Ovary (tissue), 3 donors: ENCODE results near the gene EBF3.

Experiments used
- EP300 ChIP-seq: sonication (generic); formaldehyde crosslinking; IDR thresholded peaks from one replicate; pipeline ENCODE4 v1.6.1; 2017; ENCODE audit warnings: antibody characterized with exemption
- POLR2A ChIP-seq: fragments of 450-650 bp; IDR thresholded peaks from one replicate; pipeline ENCODE4 v1.6.1; 2017; ENCODE audit warnings: antibody characterized with exemption, mild to moderate bottlenecking, moderate library complexity
- TF ChIP-seq, protein P1 (sequence below), 3 donors: fragments of 450-650 bp in 2 of 3; fragments of 200-600 bp in 1 of 3; IDR thresholded peaks; one replicate each; pipeline versions ENCODE4 v1.5.1 to v1.8.0; 2016 to 2022; ENCODE audit warnings: antibody characterized with exemption in 3 of 3, mild to moderate bottlenecking in 1 of 3
- donor health status: DM: no; HTN: no; CAD: no.

DNA sequence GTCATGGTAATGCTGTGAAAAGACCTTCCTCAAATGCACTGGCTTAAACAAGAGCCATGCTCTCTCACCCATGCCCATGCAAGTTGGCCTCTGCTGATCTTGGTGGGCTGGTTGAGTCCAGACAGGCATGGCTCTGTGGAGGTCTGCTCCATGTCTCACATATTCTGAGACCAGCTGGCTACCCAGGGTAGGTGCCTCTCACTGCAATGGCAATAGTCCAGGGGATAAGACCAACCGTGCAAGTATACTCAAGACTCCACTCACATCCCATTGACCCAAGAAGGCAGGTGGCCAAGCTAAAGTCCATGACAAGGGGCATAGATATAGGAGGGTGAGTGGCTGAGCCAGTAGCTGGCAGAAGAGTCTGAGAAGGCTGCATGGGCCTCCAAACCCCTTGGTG is 14.2 kb upstream of the EBF3 start:
- TF ChIP-seq, protein P1, sequence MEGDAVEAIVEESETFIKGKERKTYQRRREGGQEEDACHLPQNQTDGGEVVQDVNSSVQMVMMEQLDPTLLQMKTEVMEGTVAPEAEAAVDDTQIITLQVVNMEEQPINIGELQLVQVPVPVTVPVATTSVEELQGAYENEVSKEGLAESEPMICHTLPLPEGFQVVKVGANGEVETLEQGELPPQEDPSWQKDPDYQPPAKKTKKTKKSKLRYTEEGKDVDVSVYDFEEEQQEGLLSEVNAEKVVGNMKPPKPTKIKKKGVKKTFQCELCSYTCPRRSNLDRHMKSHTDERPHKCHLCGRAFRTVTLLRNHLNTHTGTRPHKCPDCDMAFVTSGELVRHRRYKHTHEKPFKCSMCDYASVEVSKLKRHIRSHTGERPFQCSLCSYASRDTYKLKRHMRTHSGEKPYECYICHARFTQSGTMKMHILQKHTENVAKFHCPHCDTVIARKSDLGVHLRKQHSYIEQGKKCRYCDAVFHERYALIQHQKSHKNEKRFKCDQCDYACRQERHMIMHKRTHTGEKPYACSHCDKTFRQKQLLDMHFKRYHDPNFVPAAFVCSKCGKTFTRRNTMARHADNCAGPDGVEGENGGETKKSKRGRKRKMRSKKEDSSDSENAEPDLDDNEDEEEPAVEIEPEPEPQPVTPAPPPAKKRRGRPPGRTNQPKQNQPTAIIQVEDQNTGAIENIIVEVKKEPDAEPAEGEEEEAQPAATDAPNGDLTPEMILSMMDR (IDR thresholded peaks at IDR 0.05), result no peak
- no peak for TF ChIP-seq POLR2A
- TF ChIP-seq EP300, result no peak
